ENCODE data around the gene CLDND1.
A peak's percentile ranks its signal among the peaks of the same experiment; 100 is the strongest.

CLDND1 gene

GRCh38 chr3:98552232-98553020 lies 29.7 kb upstream of the CLDND1 start:
- FAIRE-seq (no peak), DNase-seq (ENCODE audit: low spot score) (no peak)

- no peak for DNase-seq (ENCODE audit: low spot score)
- no peak for FAIRE-seq
These were observed 29.1 kb upstream of the CLDND1 start for GRCh38 chr3:98551754-98552153.

- DNase-seq (ENCODE audit: low spot score) (no peak), FAIRE-seq (no peak)
These were observed 28.5 kb upstream of the CLDND1 start for GRCh38 chr3:98551236-98551635.

- DNase-seq (ENCODE audit: low spot score) = no peak
- FAIRE-seq = no peak
These were observed 28.1 kb upstream of the CLDND1 start for GRCh38 chr3:98550833-98551232.

- FAIRE-seq (no peak), DNase-seq (ENCODE audit: low spot score) (no peak)
These were observed 25.8 kb upstream of the CLDND1 start for GRCh38 chr3:98548544-98548943.

GRCh38 chr3:98545940-98546339 lies 23.2 kb upstream of the CLDND1 start:
- no peak for FAIRE-seq
- DNase-seq (ENCODE audit: low spot score) = no peak

GRCh38 chr3:98542623-98543022 lies 19.9 kb upstream of the CLDND1 start:
- no peak for FAIRE-seq
- DNase-seq (ENCODE audit: low spot score) = no peak

GRCh38 chr3:98541695-98542094 lies 19.0 kb upstream of the CLDND1 start:
- DNase-seq (ENCODE audit: low spot score) (peak; percentile 33), FAIRE-seq (peak; percentile 26)

- FAIRE-seq (no peak), DNase-seq (ENCODE audit: low spot score) (no peak)
These were observed 17.6 kb upstream of the CLDND1 start for GRCh38 chr3:98540346-98540745.

- peak; percentile 99 for FAIRE-seq
These were observed 13.8 kb upstream of the CLDND1 start for GRCh38 chr3:98536456-98537017.

GRCh38 chr3:98534734-98535133 lies 12.0 kb upstream of the CLDND1 start:
- FAIRE-seq (no peak), DNase-seq (ENCODE audit: low spot score) (no peak)

More at GRCh38 chr3:98536456-98537017, 13.8 kb upstream of the CLDND1 start:
- DNase-seq (ENCODE audit: low spot score) = peak; percentile 88

GRCh38 chr3:98534168-98534567 lies 11.5 kb upstream of the CLDND1 start:
- DNase-seq (ENCODE audit: low spot score) = no peak
- peak; percentile 51 for FAIRE-seq

GRCh38 chr3:98532709-98533571 lies 10.2 kb upstream of the CLDND1 start:
- FAIRE-seq (no peak), DNase-seq (ENCODE audit: low spot score) (no peak)

GRCh38 chr3:98532275-98532637 lies 9.6 kb upstream of the CLDND1 start:
- no peak for DNase-seq (ENCODE audit: low spot score)
- FAIRE-seq = no peak

- FAIRE-seq = no peak
- DNase-seq (ENCODE audit: low spot score) = no peak
These were observed 9.0 kb upstream of the CLDND1 start, which contains the start of gene GPR15 for GRCh38 chr3:98531622-98532274. TSS of gene GPR15 (plus strand) at chr3:98531978. CDS start at chr3:98532034, 56 bp downstream.

GRCh38 chr3:98530676-98531075 lies 8.0 kb upstream of the CLDND1 start:
- DNase-seq (ENCODE audit: low spot score) (no peak), FAIRE-seq (no peak)

GRCh38 chr3:98529856-98530459 lies 7.3 kb upstream of the CLDND1 start:
- no peak for DNase-seq (ENCODE audit: low spot score)
- no peak for FAIRE-seq

GRCh38 chr3:98528474-98529346 lies 6.0 kb upstream of the CLDND1 start:
- FAIRE-seq (no peak), DNase-seq (ENCODE audit: low spot score) (no peak)

- DNase-seq (ENCODE audit: low spot score) = no peak
- FAIRE-seq = peak; percentile 28
These were observed 2.8 kb upstream of the CLDND1 start for GRCh38 chr3:98525494-98525893.

GRCh38 chr3:98521897-98522543 lies 682 bp downstream of the CLDND1 start:
- DNase-seq (ENCODE audit: low spot score) = peak; percentile 59

More at GRCh38 chr3:98521897-98522543, 682 bp downstream of the CLDND1 start:
- peak; percentile 77 for FAIRE-seq
